DND-41 (cell line): ENCODE measurements around the gene GABRR3.

Source experiments
- EZH2 ChIP-seq: IDR thresholded peaks from 3 replicates; pipeline ENCODE4 v1.6.1; 2012; ENCODE audit warnings: borderline replicate concordance, low read depth, mild to moderate bottlenecking, moderate library complexity, low read length, inconsistent platforms; ENCODE audit not compliant: severe bottlenecking
- TF ChIP-seq, protein P1 (sequence below): IDR thresholded peaks from 2 replicates; pipeline ENCODE4 v1.5.1; 2012; ENCODE audit warnings: borderline replicate concordance, low read length, moderate library complexity, mild to moderate bottlenecking; ENCODE audit not compliant: poor library complexity, severe bottlenecking; ENCODE audit errors: extremely low read depth

DNA sequence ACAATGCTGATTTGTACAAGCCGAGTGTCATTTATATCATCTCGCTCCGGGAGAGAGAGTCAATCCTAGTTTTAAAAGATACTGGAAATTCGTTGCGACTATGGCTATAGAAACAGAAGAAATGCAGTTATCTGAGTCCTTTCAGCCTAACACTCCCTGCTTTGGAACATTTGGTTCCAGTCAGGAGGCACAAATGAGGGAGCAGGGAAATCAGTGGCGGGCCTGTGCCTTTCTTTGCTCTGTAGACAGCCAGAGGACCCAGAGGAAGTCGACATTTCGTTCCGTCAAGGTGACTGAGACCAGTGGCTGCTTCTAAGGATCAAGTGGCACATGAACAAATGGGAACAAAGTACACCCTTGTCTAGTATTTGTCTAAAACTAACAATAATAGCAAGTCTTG lies 62.1 kb downstream of the GABRR3 start:
- no peak for TF ChIP-seq EZH2
- TF ChIP-seq, protein P1, sequence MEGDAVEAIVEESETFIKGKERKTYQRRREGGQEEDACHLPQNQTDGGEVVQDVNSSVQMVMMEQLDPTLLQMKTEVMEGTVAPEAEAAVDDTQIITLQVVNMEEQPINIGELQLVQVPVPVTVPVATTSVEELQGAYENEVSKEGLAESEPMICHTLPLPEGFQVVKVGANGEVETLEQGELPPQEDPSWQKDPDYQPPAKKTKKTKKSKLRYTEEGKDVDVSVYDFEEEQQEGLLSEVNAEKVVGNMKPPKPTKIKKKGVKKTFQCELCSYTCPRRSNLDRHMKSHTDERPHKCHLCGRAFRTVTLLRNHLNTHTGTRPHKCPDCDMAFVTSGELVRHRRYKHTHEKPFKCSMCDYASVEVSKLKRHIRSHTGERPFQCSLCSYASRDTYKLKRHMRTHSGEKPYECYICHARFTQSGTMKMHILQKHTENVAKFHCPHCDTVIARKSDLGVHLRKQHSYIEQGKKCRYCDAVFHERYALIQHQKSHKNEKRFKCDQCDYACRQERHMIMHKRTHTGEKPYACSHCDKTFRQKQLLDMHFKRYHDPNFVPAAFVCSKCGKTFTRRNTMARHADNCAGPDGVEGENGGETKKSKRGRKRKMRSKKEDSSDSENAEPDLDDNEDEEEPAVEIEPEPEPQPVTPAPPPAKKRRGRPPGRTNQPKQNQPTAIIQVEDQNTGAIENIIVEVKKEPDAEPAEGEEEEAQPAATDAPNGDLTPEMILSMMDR: no peak
